Fibroblast of lung (primary cell): ENCODE measurements around the gene CABLES1.

Experiments used
- EZH2 ChIP-seq: IDR thresholded peaks from 2 replicates; pipeline ENCODE4 v1.5.1; 2012; ENCODE audit warnings: low read length, control low read depth, mild to moderate bottlenecking; ENCODE audit errors: missing control alignments
- TF ChIP-seq, protein P1 (sequence below), 2 donors: IDR thresholded peaks in 1 of 2; conservative IDR thresholded peaks in 1 of 2; 1 replicate in 1 of 2; 2 replicates in 1 of 2; pipeline ENCODE4 v1.5.1; 2011 to 2012; ENCODE audit warnings: low read length in 2 of 2, control low read depth in 1 of 2, inconsistent platforms in 1 of 2, low read depth in 1 of 2, mild to moderate bottlenecking in 1 of 2

DNA sequence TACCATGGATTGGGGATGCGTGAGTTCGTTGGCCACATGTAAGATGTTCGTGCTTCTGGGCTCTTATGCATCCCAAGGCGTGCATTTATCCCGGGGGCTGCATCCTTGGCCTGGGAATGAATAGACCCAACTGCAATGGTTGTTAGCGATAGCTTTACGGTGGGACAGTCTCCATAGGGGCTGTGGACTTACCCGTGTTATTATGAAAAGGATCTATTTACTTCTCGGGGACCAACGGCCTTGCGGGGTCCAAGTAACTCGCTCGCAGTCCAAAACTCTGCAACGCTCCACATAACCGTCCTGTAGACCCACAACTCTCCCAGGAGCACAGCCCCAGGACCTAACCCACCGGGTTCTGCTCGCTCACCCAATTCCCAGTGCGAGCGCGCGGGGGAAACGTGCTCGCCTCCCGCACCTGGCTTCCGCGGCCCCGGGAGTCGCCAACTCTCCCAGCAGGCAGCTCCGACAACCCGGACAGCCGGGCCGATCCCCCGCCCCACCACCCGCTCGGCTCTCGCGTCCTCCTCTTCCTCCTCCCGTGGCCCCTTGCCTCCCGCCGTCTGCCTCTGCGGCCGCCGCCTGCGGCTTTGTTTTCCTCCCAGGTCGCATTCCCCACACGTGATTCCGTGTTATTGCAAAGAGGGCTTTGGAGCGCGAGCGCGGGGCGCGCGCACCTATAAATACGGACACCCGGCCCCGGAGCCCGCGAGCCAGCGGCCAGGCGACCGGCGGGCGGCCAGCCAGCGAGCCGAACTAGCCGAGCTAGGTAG, at the start of gene CABLES1:
- TF ChIP-seq EZH2 = peak; percentile 66
- TF ChIP-seq, protein P1, sequence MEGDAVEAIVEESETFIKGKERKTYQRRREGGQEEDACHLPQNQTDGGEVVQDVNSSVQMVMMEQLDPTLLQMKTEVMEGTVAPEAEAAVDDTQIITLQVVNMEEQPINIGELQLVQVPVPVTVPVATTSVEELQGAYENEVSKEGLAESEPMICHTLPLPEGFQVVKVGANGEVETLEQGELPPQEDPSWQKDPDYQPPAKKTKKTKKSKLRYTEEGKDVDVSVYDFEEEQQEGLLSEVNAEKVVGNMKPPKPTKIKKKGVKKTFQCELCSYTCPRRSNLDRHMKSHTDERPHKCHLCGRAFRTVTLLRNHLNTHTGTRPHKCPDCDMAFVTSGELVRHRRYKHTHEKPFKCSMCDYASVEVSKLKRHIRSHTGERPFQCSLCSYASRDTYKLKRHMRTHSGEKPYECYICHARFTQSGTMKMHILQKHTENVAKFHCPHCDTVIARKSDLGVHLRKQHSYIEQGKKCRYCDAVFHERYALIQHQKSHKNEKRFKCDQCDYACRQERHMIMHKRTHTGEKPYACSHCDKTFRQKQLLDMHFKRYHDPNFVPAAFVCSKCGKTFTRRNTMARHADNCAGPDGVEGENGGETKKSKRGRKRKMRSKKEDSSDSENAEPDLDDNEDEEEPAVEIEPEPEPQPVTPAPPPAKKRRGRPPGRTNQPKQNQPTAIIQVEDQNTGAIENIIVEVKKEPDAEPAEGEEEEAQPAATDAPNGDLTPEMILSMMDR (conservative IDR thresholded peaks at IDR 0.05 in 1 of 2, IDR thresholded peaks at IDR 0.05 in 1 of 2; ENCODE audit: low read depth in 1 of 2, low read length in 2 of 2) = no peak
